Measurements from ENCODE around the gene LSAMP. TPM values are rescaled to one million over a fixed set of nuclear protein-coding genes. Genes with fewer than 3 reads are reported as not detected.

LSAMP gene
- total RNA-seq (10 to 100 TPM; 26.3 to 27.6 TPM), polyA plus RNA-seq (ENCODE audit: insufficient read length in 6 of 6) (10 to 100 TPM; 17.3 to 28.0 (median 25.5) TPM)
- long read RNA-seq, donor 1, full-length matches to known transcripts: 8 of 21 reads
- long read RNA-seq, donor 1, partial matches to known transcripts: 13 of 21 reads
- long read RNA-seq, donor 1, other reads (novel, unspliced or antisense): 0 of 21 reads
- long read RNA-seq, donor 2, full-length matches to known transcripts: 12 of 12 reads
- long read RNA-seq, donor 2, partial matches to known transcripts: 0 of 12 reads
- long read RNA-seq, donor 2, other reads (novel, unspliced or antisense): 0 of 12 reads
- long read RNA-seq, donor 3, full-length matches to known transcripts: 8 of 8 reads
- long read RNA-seq, donor 3, partial matches to known transcripts: 0 of 8 reads
- long read RNA-seq, donor 3, other reads (novel, unspliced or antisense): 0 of 8 reads
- long read RNA-seq, donor 4, partial matches to known transcripts: 0 of 3 reads
- long read RNA-seq, donor 4, other reads (novel, unspliced or antisense): 3 of 3 reads
- long read RNA-seq, donor 5, full-length matches to known transcripts: 7 of 26 reads
- long read RNA-seq, donor 5, partial matches to known transcripts: 19 of 26 reads
- long read RNA-seq, donor 5, other reads (novel, unspliced or antisense): 0 of 26 reads
- long read RNA-seq, donor 6, full-length matches to known transcripts: 7 of 32 reads
- long read RNA-seq, donor 6, partial matches to known transcripts: 25 of 32 reads
- long read RNA-seq, donor 6, other reads (novel, unspliced or antisense): 0 of 32 reads
- long read RNA-seq, donor 7, full-length matches to known transcripts: 5 of 12 reads
- long read RNA-seq, donor 7, partial matches to known transcripts: 7 of 12 reads
- long read RNA-seq, donor 7, other reads (novel, unspliced or antisense): 0 of 12 reads
- long read RNA-seq, donor 8, full-length matches to known transcripts: 2 of 2 reads
- long read RNA-seq, donor 8, partial matches to known transcripts: 0 of 2 reads
- long read RNA-seq, donor 8, other reads (novel, unspliced or antisense): 0 of 2 reads
- long read RNA-seq, donor 9: 0 reads
- long read RNA-seq, donor 10, partial matches to known transcripts: 0 of 1 reads
- long read RNA-seq, donor 10, other reads (novel, unspliced or antisense): 1 of 1 reads
- long read RNA-seq, donor 11, full-length matches to known transcripts: 48 of 124 reads
- long read RNA-seq, donor 11, partial matches to known transcripts: 76 of 124 reads
- long read RNA-seq, donor 11, other reads (novel, unspliced or antisense): 0 of 124 reads
- long read RNA-seq, donor 12, full-length matches to known transcripts: 2 of 2 reads
- long read RNA-seq, donor 12, partial matches to known transcripts: 0 of 2 reads
- long read RNA-seq, donor 12, other reads (novel, unspliced or antisense): 0 of 2 reads

GRCh38 chr3:116445311-116445841 is at the start of gene LSAMP:
LSAMP (minus strand) TSS chr3:116445487.
- Histone ChIP-seq H3K9me3 (no peaks in the 10 kb centered on the region), H3K36me3 (no peaks in the 10 kb centered on the region), H3K27me3 (peaks cover 0 to 7% of the 10 kb centered on the region in 2 donors), H3K4me3 (peak within 1 kb of the TSS; percentile 21 to 22), H3K4me1 (no peaks in the 10 kb centered on the region), H3K27ac (peak within 1 kb of the TSS in 1 of 2 donors; percentile 13)
- DNase-seq (peak in 3 of 4 donors; percentile 33 to 81 (median 49)), ATAC-seq (peak; percentile 60)
- intact Hi-C loops (cut with DNase I): no loop called here
- TF ChIP-seq CTCF (IDR thresholded peaks at IDR 0.05): no peak

GRCh38 chr3:116492379-116492778 is 47.1 kb upstream of the LSAMP start:
- no peak for TF ChIP-seq CTCF (IDR thresholded peaks at IDR 0.05)
- no peak overlapping the region for H3K27ac ChIP-seq
- H3K36me3 ChIP-seq: no peaks in the 10 kb centered on the region
- no peak for DNase-seq
- H3K4me1 ChIP-seq: no peaks in the 10 kb centered on the region
- no peak overlapping the region for H3K4me3 ChIP-seq
- intact Hi-C loops (cut with DNase I): no loop called here
- H3K27me3 ChIP-seq: no peaks in the 10 kb centered on the region
- H3K9me3 ChIP-seq: peaks cover 0 to 4% of the 10 kb centered on the region in 2 donors
- ATAC-seq: no peak

- Histone ChIP-seq H3K27ac (no peak overlapping the region), H3K9me3 (peaks cover 0 to 22% of the 10 kb centered on the region in 2 donors), H3K27me3 (no peaks in the 10 kb centered on the region), H3K36me3 (no peaks in the 10 kb centered on the region), H3K4me1 (no peaks in the 10 kb centered on the region), H3K4me3 (no peak overlapping the region)
- no peak for TF ChIP-seq CTCF (IDR thresholded peaks at IDR 0.05)
- DNase-seq: no peak
- intact Hi-C loops (cut with DNase I): no loop called here
- no peak for ATAC-seq
These were observed 37.8 kb upstream of the LSAMP start for GRCh38 chr3:116483135-116483534.

- TF ChIP-seq CTCF (IDR thresholded peaks at IDR 0.05): no peak
- DNase-seq (no peak), ATAC-seq (no peak)
- no peak overlapping the region for H3K4me3 ChIP-seq
- no peaks in the 10 kb centered on the region for H3K27me3 ChIP-seq
- H3K36me3 ChIP-seq: no peaks in the 10 kb centered on the region
- peaks cover 0 to 11% of the 10 kb centered on the region in 2 donors for H3K9me3 ChIP-seq
- H3K4me1 ChIP-seq: no peaks in the 10 kb centered on the region
- H3K27ac ChIP-seq: no peak overlapping the region
- intact Hi-C loops (cut with DNase I): no loop called here
These were observed 31.4 kb upstream of the LSAMP start for GRCh38 chr3:116476691-116477090.

All from left lung (tissue), 14 donors.